ES-I3 (cell line): Measurements from ENCODE around the gene SLC35G4.
"Not testable (repeated sequence)": the region's sequence is repeated elsewhere in the genome, so short reads cannot be mapped to it uniquely, and the experiment has no call there.

ENCODE experiments used
- H3K36me3 ChIP-seq: 2 replicates; pipeline ENCODE4 v1.6.1; 2013; ENCODE audit warnings: mild to moderate bottlenecking, low read length, control low read depth, moderate library complexity; ENCODE audit not compliant: insufficient read depth
- H3K4me1 ChIP-seq: 2 replicates; pipeline ENCODE4 v1.6.1; 2013; ENCODE audit warnings: mild to moderate bottlenecking, control low read depth, low read length; ENCODE audit not compliant: insufficient read depth
- H3K9ac ChIP-seq: 2 replicates; pipeline ENCODE4 v1.6.1; 2013; ENCODE audit warnings: low read depth, mild to moderate bottlenecking, low read length, moderate library complexity
- H3K9me3 ChIP-seq: 2 replicates; pipeline ENCODE4 v1.6.1; 2013; ENCODE audit warnings: mild to moderate bottlenecking, low read length, moderate library complexity; ENCODE audit not compliant: control insufficient read depth, insufficient read depth

SLC35G4 gene

DNA sequence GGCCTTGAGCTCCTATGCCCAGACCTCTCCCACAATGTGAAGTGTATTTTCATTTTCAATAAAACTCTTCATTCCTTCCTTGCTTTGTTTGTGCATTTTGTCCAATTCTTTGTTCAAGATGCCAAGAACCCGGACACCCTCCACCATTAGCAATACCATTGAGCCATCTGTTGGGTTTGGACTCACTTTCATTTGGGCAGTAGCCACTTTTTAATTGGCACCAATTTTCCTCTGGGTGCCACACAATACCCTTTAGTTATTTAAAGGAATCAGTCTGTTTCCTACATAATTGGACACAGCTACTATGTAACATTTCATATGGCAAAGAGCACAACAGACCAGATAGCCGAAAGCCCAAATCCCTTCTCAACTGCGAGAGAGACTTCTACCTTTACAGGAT lies 22.5 kb upstream of the SLC35G4 start:
- H3K9me3 ChIP-seq: no peaks in the 10 kb centered on the region
- no peaks in the 10 kb centered on the region for H3K4me1 ChIP-seq
- no peaks in the 10 kb centered on the region for H3K36me3 ChIP-seq
- H3K9ac ChIP-seq: no peak overlapping the region

DNA sequence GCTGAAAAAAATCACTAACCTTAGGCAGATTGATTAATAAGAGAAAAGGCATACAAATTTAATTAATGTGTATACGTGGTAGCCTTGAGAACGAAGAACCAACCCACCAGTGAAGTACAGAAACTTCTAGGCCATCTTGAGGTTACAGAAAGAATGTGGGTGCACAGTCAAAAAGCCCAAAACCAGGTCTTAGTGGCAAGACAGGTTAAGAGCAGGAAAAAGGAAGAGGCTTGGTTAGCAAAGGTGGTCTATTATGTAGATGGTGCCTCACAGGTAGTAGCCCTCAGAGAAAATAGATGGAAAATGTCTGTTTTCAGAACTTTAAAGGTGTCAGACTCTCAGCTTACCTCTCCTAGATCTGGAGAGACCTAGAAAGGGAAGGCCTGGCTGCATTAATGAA lies 22.0 kb upstream of the SLC35G4 start:
- Histone ChIP-seq H3K9me3 (no peaks in the 10 kb centered on the region), H3K9ac (no peak overlapping the region), H3K36me3 (no peaks in the 10 kb centered on the region), H3K4me1 (no peaks in the 10 kb centered on the region)

DNA sequence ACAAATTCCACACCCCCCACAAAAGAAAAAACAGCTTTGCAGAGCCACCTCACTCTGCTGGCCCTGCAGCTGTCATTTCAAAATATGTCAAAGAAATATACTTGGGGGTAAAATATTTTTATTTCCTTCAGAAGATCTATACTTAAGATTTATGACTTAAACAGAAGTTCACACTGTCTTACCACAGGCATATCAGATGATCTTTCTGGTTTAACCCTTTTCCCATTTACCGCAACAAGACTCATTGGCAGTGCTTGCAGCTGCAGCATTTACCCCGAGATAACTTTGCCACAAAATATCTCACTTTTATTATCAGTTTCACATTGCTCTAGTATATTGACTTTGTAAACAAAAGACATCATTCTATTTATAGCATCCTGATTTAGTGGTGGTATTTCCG lies 21.6 kb upstream of the SLC35G4 start:
- Histone ChIP-seq H3K9me3 (no peaks in the 10 kb centered on the region), H3K36me3 (no peaks in the 10 kb centered on the region), H3K9ac (no peak overlapping the region), H3K4me1 (no peaks in the 10 kb centered on the region)

DNA sequence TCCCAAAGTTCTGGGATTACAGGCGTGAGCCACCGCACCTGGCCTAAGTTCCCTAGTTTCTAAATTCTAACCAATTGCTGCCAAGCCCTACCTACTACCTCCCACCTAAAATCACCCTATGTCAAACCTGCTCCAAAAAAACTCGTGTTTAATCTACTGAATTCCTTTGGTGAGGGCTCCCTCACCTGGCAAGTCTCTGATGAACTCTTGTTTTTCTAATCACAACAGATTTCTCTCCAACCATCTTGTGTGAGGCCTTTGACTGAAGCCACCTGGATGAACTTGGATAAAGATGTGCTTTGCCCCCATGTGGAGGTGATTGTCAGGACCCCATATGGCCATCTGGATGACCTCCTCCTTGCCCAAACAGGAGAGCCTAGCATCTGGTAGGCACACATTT lies 17.4 kb upstream of the SLC35G4 start:
- H3K9ac ChIP-seq: no peak overlapping the region

DNA sequence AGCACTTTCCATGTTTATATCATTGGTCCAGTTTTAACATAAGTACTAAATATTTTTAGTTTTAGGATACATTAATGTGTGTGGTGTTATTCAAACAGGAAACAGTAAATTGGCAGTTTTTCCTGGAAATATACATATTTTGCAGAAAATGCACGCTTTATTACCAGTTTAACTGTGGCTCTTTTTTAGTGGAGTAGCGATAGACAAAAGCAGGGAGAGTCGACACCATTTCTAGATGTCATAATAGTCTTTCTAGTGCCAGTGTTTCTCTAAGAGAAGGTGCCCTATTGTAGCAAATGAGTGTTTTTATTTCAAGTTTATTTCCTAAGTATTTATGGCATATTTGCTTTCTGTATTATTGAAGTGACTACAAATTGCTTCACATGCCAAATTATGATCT lies 9.1 kb upstream of the SLC35G4 start:
- H3K9ac ChIP-seq: no peak overlapping the region
- H3K36me3 ChIP-seq: no peaks in the 10 kb centered on the region
- no peaks in the 10 kb centered on the region; the same call in 1 of the 2 replicates for H3K9me3 ChIP-seq
- H3K4me1 ChIP-seq: no peaks in the 10 kb centered on the region

More for the DNA sequence above, 17.4 kb upstream of the SLC35G4 start:
- no peaks in the 10 kb centered on the region for H3K4me1 ChIP-seq
- H3K36me3 ChIP-seq: no peaks in the 10 kb centered on the region
- no peaks in the 10 kb centered on the region; the same call in 1 of the 2 replicates for H3K9me3 ChIP-seq

DNA sequence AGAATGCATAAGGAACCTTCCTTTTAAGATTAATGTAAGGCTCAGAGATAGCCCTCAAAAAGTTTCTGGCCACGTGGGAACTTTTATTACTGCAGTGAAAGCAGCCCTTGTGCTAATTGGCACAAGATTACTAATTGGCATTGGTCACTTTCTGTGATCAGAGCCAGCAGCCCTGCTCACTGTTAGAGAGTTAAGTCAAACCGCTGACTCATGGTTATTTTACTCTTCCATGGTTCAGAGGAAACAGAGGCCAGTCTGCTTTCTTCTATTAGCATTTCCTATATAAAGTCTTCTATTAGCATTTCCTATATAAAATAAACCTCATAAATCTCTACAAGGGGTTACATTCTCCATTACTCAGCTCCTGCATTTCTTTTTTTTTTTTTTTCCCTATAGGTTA lies 1.5 kb upstream of the SLC35G4 start:
- no peaks in the 10 kb centered on the region for H3K9me3 ChIP-seq
- H3K9ac ChIP-seq: no peak overlapping the region
- no peaks in the 10 kb centered on the region for H3K36me3 ChIP-seq
- H3K4me1 ChIP-seq: peaks cover 7% of the 10 kb centered on the region

DNA sequence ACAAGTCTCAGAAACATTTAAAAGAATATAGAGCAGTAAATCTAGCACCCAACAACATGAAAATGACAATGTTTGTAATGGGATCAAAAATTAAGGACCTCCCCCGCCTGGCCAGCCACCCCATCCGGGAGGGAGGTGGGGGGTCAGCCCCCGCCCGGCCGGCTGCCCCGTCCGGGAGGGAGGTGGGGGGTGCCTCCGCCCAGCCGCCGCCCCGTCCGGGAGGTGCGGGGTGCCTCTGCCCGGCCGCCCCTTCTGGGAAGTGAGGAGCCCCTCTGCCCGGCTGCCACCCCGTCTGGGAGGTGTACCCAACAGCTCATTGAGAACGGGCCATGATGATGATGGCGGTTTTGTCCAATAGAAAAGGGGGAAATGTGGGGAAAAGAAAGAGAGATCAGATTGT lies 778 bp upstream of the SLC35G4 start:
- H3K36me3 ChIP-seq, H3K9ac ChIP-seq, H3K4me1 ChIP-seq, H3K9me3 ChIP-seq: not testable (repeated sequence)

DNA sequence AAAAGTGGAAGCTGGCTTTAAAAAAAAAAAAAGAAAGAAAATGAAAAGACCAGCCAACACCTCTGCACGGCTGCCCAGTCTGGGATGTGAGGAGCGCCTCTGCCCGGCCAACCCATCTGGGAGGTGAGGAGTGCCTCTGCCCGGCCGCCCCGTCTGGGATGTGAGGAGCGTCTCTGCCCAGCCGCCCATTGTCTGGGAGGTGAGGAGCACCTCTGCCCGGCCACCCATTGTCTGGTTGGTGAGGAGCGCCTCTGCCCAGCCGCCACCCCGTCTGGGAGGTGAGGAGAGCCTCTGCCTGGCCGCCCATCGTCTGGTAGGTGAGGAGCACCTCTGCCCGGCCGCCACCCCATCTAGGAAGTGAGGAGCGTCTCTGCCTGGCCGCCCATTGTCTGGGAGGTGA lies 3.7 kb downstream of the SLC35G4 start:
- H3K36me3 ChIP-seq, H3K4me1 ChIP-seq, H3K9ac ChIP-seq, H3K9me3 ChIP-seq: not testable (repeated sequence)

DNA sequence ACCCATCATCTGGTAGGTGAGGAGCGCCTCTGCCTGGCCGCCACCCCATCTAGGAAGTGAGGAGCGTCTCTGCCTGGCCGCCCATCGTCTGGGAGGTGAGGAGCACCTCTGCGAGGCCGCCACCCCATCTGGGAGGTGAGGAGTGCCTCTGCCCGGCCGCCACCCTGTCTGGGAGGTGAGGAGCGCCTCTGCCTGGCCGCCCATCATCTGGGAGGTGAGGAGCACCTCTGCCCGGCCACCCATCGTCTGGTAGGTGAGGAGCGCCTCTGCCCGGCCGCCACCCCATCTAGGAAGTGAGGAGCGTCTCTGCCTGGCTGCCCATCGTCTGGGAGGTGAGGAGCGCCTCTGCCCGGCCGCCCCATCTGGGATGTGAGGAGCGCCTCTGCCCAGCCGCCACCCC lies 4.2 kb downstream of the SLC35G4 start:
- not testable (repeated sequence) for H3K9ac ChIP-seq, H3K4me1 ChIP-seq, H3K9me3 ChIP-seq, H3K36me3 ChIP-seq

DNA sequence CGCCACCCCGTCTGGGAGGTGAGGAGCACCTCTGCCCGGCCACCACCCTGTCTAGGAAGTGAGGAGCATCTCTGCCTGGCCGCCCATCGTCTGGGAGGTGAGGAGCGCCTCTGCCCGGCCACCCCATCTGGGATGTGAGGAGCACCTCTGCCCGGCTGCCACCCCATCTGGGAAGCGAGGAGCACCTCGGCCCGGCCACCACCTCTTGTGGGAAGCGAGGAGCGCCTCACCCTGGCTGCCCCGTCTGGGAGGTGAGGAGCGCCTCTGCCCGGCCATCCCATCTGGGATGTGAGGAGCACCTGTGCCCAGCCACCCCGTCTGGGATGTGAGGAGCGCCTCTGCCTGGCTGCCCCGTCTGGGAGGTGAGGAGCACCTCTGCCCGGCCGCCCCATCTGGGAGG lies 4.6 kb downstream of the SLC35G4 start:
- not testable (repeated sequence) for H3K9ac ChIP-seq, H3K4me1 ChIP-seq, H3K9me3 ChIP-seq, H3K36me3 ChIP-seq

DNA sequence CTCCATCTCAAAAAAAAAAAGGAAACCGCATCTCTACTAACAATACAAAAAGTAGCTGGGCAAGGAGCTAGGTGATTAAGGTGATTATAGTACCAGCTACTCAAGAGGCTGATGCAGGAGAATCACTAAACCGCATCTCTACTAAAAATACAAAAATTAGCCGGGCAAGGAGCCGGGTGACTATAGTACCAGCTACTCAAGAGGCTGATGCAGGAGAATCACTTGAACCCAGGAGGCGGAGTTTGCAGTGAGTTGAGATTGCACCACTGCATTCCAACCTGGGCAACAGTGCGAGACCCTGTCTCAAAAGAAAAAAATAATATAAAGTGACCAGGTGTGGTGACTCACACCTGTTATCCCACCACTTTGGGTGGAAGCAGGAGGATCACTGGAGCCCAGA lies 5.6 kb downstream of the SLC35G4 start:
- H3K36me3 ChIP-seq, H3K9ac ChIP-seq, H3K9me3 ChIP-seq, H3K4me1 ChIP-seq: not testable (repeated sequence)

DNA sequence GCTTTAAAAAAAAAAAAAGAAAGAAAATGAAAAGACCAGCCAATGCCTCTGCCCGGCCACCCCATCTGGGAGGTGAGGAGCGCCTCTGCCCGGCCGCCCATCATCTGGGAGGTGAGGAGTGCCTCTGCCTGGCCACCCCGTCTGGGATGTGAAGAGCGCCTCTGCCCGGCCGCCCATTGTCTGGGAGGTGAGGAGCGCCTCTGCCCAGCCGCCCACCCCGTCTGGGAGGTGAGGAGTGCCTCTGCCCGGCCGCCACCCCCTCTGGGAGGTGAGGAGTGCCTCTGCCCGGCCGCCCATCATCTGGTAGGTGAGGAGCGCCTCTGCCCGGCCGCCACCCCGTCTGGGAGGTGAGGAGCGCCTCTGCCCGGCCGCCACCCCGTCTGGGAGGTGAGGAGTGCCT lies 37.9 kb downstream of the SLC35G4 start:
- not testable (repeated sequence) for H3K4me1 ChIP-seq, H3K9me3 ChIP-seq, H3K36me3 ChIP-seq, H3K9ac ChIP-seq

DNA sequence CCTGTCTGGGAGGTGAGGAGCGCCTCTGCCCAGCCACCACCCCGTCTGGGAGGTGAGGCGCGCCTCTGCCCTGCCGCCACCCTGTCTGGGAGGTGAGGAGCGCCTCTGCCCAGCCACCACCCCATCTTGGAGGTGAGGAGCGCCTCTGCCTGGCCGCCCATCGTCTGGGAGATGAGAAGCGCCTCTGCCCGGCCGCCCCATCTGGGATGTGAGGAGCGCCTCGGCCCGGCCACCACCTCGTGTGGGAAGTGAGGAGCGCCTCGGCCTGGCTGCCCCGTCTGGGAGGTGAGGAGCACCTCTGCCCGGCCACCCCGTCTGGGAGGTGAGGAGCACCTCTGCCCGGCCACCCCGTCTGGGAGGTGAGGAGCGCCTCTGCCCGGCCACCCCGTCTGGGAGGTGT lies 38.4 kb downstream of the SLC35G4 start:
- H3K36me3 ChIP-seq, H3K9ac ChIP-seq: not testable (repeated sequence)

DNA sequence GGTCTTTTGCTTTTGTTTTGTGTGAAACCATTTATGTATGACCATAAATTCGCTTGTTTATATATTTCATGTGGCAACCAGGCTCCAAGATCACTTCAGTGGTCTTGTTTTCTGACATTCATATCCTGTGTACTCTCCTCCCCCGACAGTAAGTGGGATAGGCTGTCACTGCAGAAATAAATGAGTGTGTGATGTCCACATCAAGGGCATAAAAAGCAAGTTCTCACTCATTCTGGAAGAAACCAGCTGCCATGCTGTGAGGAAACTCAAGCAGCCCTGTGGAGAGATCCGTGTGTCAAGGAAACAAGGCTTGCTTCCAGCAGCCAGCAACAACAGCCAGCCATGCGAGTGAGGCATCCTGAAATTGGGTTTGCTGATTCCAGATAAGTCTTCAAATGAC lies 40.4 kb downstream of the SLC35G4 start:
- no peaks in the 10 kb centered on the region for H3K4me1 ChIP-seq
- no peaks in the 10 kb centered on the region for H3K36me3 ChIP-seq
- H3K9me3 ChIP-seq: no peaks in the 10 kb centered on the region
- H3K9ac ChIP-seq: no peak overlapping the region

More for the DNA sequence above, 38.4 kb downstream of the SLC35G4 start:
- H3K4me1 ChIP-seq, H3K9me3 ChIP-seq: not testable (repeated sequence)

DNA sequence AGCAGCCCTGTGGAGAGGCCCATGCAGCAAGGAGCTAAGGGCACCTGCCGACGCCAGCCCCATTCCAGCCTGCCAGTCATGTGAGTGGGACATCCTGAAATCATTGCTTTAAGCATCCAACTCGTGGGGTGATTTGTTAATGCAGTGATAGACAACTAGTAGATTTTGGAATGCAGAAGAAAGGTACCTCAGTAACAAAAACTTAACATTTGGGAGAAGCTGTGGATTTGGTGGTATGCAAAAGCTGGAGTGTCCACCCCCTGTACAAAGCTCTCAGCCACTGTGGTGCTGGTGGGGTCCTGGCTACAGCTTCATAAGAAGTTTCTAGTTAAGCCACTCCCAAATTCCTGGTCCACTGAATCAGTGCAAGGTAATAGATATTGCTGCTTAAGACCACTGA lies 42.5 kb downstream of the SLC35G4 start:
- Histone ChIP-seq H3K4me1 (no peaks in the 10 kb centered on the region), H3K9me3 (no peaks in the 10 kb centered on the region), H3K9ac (no peak overlapping the region), H3K36me3 (no peaks in the 10 kb centered on the region)

DNA sequence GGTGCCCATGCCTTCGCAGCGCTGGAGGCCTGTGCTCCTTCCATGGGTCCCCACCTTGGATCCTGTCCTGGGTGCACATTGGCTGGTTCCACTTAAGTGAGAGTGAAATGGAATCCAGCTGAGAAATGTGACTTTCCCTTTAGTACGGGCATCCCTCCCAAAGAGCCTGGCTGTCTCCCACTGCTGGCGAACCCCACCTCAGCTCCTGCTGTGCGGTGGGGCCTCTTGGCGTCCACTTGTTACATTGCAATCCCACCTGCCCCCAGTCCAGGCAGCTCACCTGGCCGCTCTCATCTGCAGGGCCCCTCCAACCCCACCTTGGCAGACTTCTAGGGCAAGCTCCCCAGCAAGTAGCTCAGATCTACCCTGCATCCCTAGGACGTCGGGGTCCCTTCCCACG lies 44.1 kb downstream of the SLC35G4 start:
- Histone ChIP-seq H3K36me3 (no peaks in the 10 kb centered on the region), H3K9me3 (no peaks in the 10 kb centered on the region), H3K9ac (no peak overlapping the region), H3K4me1 (no peaks in the 10 kb centered on the region)
